Renal cortex interstitium (tissue), 11 donors: ENCODE data around the gene FMNL2. TPM values are rescaled to one million over a fixed set of nuclear protein-coding genes. Genes with fewer than 3 reads are reported as not detected.

Source experiments
- DNase-seq, 11 donors: peaks; one replicate each; pipeline ENCODE4 v3.0.0-alpha.2; 2013; ENCODE audit warnings: low read depth in 9 of 11, low spot score in 4 of 11; ENCODE audit errors: extremely low read depth in 1 of 11
- polyA plus RNA-seq, 3 donors: library from polyadenylated mRNA; unstranded; fragments of 120-200 nt; gene quantifications; one replicate each; pipeline ENCODE4 v1.2.1, GENCODE V29; 2013; ENCODE audit not compliant: insufficient read length in 3 of 3

FMNL2 gene
- polyA plus RNA-seq, 3 donors, result 97.2 to 118 (median 110) TPM

GRCh38 chr2:152573168-152573567 is 238.2 kb downstream of the FMNL2 start:
- DNase-seq, result no peak

DNA sequence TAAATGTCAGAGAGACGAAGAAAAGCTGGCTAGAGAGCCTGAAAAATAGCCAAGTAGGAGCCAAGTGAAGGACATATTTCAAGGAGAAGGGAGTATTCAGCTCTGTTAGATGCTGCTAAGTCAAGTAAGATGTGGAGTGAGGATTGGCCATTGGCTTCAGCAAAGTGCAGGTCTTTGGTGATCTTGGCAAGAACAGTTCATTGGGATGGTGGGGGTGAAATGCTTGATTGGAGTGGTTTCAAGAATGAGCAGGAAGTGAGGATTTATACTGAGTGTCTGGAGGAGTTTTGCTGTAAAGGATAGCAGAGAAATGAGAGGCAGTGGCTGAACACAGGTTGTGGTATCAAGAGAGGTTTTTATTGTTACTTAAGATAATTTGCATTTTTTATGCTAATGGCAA is 242.6 kb downstream of the FMNL2 start:
- peak in 9 of 11 donors; percentile 15 to 31 (median 22) for DNase-seq

GRCh38 chr2:152578573-152578972 is 243.6 kb downstream of the FMNL2 start:
- DNase-seq, result no peak

DNA sequence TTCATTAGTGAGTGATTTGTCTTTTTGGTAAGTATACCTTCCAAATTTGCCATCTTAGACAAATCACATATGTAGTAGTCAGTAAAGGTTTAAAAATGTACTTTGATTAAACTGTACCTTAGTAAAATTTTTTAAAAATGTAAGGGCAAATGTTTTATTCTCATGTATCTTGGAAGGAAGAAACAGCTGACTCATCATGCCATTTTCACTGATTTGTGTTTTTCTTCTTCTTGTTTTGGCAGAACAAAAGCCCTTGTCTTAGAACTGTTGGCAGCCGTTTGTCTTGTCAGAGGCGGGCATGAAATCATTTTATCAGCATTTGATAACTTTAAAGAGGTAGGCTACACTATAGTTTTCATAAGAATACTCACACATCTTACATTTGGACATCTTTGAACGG is 245.7 kb downstream of the FMNL2 start:
- DNase-seq, result no peak

GRCh38 chr2:152581360-152581759 is 246.4 kb downstream of the FMNL2 start:
- no peak for DNase-seq

- no peak for DNase-seq
Observed at GRCh38 chr2:152582081-152582480, 247.1 kb downstream of the FMNL2 start.

DNA sequence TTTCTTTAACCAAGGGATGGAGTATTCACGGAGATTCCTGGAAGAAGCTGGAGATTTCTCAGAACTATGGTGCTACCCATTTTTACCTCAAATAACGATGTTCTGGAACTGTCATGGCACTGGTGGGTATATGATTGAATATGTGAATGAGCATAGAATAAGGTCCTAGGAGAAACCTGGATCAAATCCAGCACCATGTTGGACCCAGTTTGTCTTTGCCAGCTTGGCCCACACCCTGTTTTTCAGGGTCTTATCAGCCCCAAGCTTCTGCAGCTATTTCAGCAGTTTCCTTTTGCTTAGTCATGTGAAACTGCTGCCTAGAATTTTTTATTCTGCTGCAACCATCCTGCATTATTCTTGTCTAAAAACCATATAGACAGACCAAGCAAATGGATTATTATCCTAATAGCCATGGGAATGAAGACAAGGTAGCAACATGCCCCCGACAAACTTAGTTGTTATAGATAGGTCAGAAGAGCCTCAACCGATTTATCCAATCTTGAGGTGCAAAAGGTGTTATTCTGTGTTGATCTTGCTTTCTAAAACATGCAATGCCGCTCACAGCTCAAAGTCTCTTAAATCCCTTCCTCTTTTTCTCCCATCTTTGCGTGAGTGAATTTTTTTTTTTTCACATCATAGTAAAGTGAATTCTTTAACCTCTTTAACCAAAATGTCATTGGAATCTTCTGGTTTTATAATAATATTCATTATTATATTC is 248.7 kb downstream of the FMNL2 start:
- DNase-seq, result no peak

- no peak for DNase-seq
Observed at GRCh38 chr2:152584301-152584700, 249.3 kb downstream of the FMNL2 start.

GRCh38 chr2:152585830-152586484 is 251.0 kb downstream of the FMNL2 start:
- DNase-seq, result no peak

- DNase-seq, result no peak
Observed at GRCh38 chr2:152587187-152587947, 252.4 kb downstream of the FMNL2 start.

GRCh38 chr2:152588998-152589397 is 254.0 kb downstream of the FMNL2 start:
- no peak for DNase-seq

- DNase-seq, result no peak
Observed at GRCh38 chr2:152594022-152594766, 259.2 kb downstream of the FMNL2 start.

DNA sequence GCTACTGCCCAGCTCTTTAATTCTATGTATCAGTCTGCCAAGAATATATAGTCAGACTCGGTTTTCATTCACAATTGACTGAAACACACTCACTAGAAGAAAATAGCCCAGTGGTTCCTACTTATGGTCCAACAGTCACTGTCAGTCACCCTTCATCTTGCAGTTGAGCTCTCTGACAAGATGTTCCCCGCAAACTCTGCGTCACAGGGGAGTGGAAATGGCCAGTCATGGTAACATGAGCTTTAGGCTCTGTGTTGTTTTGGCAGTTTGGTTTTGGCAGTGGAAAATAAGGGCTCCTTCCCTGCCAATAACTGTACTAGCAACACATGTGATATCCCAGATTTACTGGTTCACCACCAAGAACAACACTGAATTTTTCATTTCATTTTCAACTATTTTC is 259.8 kb downstream of the FMNL2 start:
- no peak for DNase-seq

GRCh38 chr2:152598975-152599759 is 264.2 kb downstream of the FMNL2 start:
- DNase-seq, result no peak

DNA sequence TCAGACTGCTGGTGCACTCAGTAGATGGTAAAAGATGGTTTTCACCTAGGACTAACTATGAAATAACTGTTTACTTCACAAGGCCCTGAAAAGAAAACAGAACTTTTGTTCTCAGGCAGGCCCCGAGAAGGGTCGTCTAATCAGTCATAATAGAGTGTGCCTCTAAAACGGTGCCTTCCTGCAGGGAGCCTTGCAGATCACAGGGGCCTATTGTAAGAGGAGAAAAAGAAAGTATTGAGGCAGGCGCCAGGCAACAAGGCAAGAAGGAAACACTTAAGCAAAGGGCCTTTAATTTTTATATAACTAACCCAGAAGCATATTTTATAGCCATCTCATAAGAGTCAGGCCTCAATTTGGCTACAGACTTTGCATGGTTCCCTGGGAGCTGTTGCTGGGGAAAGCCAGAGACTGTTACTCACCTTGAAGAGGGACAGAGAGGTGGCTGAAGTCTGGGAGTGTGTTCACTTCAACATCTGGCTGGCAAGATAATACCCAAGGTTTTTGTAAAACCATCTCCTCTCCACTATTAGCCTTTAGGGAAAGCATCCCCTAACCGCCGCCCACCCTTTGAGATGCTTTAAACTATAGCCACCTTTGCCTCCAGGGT is 265.2 kb downstream of the FMNL2 start:
- DNase-seq, result no peak

DNA sequence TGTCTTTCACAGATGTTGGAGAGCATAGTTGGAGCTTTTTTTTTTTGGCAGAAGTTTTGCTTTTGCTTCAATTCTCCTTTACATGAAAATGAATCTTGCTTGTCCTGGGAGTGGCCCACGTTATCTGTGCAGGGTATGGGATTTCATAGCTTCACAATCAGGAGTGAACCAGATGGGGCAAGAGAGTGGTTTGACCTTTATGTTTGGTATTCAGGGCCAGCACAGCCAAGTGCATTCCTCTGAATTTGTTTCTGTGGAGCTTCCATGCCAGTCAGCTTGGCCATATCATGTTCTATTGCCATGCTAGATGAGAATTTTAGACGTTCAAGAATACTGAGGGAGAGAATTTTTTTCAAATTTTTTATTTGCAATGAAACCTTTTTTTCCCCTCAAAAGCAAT is 265.7 kb downstream of the FMNL2 start:
- DNase-seq, result no peak

- DNase-seq, result no peak
Observed at GRCh38 chr2:152602750-152603149, 267.8 kb downstream of the FMNL2 start.

DNA sequence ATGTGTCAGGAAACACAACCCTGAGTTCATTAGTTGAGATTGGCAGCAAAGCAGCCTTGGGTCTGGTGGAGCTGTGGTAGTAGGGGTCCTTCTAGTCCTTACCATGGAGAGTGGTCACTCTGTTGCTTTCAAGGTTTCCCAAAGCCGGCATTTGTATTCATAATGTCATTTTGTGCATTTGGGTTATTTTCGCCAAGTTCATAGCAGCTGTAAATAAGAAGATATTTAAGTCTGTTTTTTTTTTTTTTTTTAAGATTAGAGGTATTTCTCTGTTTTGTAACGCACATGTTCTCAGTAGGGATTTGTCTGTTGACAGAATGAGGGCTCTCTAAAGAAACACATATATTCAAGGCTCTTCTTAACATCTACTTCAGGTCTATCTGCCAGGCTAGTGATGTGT is 268.2 kb downstream of the FMNL2 start:
- no peak for DNase-seq
